Stimulated activated CD4-positive, alpha-beta T cell treated with anti-CD3 and anti-CD28 coated beads, TNF-alpha, amount 100 ng/mL, for 4 hours (primary cell): ENCODE results near the gene FOLR1.

ENCODE experiments used
- DNase-seq, 3 experiments: peaks; one replicate each; pipeline ENCODE4 v3.0.0-alpha.2; 2020; ENCODE audit warnings: low read depth in 3 of 3

Gene FOLR1

DNA sequence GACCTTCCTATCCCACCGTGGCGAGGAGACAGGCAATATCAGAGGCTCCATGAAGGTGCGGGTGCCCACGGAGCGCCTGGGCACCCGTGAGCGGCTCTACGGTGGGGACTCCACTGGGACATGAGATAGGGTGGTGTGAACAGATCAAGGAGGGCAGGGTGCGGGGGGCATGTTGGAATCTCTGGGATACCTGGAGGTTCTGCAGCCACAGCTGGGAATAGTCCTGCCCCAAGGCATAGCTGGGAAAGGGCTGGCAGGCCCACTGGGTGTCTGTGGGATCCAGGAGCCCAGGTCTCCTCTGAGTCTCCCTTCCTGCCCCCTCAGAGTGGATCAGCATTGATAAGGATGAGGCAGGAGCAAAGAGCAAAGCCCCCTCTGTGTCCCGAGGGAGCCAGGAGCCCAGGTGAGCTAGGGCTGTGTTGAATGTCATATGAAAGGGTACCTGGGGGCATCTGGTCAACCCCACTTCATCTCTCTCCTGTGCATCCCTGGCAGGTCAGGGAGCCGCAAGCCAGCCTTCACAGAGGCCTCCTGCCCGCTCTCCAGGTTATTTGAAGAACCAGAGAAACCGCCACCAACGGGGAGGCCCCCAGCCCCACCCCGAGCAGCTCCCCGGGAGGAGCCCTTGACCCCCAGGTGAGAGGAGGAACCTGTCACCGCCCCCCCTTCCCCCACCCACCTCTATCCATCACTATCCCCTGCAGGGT is 43.6 kb downstream of the FOLR1 start:
- no peak for DNase-seq

DNA sequence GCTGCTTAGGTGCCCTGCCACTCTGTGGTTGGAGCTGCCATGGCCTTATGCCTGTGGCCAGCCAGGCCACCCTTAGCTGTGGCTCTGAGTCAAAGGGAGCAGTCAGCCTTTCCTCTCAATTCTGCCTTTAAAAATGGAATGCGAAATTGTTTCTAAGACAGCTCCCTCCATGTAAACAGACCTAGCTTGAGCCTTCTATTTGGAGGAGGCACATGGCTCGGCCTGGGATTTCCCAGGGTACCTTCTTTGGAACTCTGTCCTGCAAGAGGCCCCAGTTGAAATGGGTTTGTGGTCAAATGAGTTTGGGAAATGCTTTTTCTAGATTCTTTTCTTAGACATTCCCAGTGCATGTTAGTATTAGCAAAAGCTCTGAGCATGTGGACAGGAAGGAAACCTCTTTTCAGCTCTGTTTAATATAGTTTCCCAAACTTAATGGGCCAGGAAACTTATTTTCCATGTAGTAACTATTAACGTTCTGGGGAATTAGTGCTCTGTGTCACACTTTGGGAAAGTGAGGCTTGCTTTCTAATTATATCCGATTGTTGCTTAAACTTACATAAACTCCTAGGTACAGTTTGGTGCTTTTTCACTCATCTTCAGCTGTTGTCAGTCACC is 44.2 kb downstream of the FOLR1 start:
- DNase-seq, result no peak

DNA sequence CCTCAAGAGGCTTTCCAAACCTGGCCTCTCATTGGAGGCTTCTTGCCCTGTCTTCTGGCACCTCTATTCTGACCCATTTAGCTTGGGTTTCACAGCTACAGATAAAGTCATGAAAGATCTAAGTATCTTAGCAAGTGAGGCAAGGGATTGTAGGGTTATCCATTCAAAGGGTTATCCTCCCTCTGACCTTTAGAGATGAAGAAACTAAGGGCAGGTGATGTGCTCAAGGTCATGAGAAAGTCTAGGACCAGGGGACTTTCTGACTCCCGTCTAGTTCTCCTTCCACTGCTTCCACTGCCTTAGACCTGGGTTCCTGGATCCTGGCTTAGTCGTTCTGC is 44.8 kb downstream of the FOLR1 start:
- no peak for DNase-seq

DNA sequence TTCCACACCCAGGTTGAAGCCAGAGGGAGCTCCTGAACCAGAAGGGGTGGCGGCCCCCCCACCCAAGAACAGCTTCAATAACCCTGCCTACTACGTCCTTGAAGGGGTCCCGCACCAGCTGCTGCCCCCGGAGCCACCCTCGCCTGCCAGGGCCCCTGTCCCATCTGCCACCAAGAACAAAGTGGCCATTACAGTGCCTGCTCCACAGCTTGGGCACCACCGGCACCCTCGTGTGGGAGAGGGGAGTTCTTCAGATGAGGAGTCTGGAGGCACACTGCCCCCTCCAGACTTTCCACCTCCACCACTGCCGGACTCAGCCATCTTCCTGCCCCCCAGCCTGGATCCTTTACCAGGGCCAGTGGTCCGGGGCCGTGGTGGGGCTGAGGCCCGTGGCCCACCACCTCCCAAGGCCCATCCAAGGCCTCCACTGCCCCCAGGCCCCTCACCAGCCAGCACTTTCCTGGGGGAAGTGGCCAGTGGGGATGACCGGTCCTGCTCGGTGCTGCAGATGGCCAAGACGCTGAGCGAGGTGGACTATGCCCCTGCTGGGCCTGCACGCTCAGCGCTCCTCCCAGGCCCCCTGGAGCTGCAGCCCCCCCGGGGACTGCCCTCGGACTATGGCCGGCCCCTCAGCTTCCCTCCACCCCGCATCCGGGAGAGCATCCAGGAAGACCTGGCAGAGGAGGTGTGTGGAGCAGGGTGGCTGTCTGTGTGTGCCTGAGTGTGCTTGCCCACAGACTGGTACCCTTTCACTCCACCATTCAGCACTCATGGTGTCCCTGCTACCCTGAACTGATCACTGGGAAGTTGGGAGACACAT is 45.4 kb downstream of the FOLR1 start:
- DNase-seq, result no peak

DNA sequence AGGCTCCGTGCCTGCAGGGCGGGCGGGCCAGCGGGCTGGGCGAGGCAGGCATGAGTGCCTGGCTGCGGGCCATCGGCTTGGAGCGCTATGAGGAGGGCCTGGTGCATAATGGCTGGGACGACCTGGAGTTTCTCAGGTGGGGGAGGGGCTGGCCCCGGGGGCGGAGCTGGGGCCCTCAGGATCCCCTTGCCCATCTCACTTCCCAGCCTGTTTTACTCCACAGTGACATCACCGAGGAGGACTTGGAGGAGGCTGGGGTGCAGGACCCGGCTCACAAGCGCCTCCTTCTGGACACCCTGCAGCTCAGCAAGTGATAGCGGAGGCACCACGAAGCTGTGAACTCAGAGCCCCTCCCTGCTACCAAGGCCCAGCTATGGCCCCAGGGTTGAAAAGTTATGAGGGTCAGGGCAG is 46.1 kb downstream of the FOLR1 start:
- DNase-seq, result no peak

DNA sequence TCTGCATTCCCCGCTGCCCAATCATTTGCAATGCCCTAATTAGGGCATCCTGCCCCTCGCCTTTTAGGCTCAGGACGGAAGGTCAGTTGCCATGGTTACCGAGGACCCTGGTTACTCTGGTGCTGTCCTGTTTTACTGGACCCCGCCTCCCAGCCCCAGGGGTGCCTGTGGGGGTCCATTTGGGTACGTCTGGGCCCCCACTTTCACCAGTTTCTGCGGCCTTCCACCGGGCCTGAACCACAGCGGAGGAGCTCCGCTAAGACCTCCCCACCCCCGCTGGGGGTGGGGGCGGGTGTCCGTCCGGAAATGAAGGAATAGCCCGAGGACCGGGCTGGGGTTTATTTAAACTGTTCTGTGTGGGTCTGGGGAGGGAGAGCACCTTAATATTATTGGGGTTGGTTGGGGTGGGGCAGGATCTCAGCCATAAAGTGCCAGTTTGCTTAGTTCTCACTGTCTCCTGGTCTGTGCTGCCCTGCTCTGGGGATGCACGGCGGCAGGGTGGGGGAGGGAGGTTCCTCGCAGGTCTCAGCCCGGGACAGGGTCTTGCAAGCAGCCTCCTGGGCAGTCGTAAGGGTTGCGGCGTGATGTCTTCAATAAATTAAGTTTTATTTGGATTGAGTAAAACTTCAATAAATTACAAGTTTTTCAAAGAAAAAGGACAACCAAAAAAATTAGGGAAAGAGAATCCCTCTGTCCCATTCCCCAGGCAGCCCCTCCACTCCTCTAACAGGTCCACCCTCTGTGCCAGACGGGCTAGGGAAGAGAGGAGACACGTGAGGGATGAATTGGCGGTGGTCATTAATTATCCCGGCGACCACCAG is 46.8 kb downstream of the FOLR1 start:
- no peak for DNase-seq

DNA sequence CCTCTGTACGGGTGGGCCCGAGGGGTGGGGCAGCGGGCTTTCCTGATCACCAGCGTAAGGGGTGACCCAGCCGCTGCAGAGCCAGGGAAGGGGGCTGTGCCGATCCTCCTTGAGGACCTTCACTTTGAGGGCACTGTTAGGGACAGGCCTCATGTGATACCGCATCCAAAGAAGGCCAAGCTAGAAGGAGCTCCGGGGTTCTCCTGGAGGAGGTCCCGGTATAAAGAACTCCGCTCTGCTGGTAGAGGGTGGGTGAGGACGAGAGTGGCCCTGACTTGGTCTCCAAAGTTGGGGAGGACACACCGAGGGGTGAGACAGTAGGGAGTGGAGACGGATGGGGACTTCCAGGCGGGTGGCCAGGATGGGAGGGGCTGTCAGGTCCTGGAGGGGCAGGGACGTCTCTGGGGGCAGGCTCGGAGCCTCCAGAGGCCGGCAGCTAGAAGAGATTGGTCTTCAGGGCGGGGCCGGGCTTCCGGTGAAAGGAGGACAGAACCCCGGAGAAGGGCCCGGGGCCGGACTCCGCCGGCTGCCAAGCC is 47.4 kb downstream of the FOLR1 start:
- no peak for DNase-seq

DNA sequence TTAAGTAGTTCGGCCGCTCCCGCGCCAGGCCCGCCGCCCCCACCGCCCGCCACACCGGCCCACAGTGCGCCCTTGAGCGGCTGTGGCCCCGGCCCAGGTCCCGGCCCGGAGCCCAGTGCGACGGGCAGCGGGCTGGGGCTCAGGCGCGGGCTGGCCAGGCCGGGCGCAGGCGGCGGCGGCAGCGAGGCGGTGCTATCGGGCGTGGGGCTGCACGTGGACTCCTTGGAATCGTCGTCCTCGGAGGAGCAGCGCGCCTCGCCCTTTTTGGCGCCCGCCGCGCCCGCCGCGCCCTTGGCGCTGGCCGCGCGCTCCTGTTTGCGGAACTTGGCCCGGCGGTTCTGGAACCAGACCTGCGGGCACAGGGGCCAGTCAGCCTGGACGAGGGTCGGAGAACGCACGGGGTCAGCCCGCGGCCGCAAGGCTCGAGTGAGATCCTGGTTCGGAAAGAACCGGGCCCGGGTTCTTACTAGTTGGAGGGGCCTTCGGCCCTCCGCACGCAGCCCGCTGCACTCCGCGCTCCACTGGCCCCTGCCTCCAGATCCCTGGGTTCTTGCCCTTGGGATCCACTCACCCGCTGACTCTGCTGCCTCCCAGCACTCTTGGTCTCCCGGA is 48.0 kb downstream of the FOLR1 start:
- no peak for DNase-seq

DNA sequence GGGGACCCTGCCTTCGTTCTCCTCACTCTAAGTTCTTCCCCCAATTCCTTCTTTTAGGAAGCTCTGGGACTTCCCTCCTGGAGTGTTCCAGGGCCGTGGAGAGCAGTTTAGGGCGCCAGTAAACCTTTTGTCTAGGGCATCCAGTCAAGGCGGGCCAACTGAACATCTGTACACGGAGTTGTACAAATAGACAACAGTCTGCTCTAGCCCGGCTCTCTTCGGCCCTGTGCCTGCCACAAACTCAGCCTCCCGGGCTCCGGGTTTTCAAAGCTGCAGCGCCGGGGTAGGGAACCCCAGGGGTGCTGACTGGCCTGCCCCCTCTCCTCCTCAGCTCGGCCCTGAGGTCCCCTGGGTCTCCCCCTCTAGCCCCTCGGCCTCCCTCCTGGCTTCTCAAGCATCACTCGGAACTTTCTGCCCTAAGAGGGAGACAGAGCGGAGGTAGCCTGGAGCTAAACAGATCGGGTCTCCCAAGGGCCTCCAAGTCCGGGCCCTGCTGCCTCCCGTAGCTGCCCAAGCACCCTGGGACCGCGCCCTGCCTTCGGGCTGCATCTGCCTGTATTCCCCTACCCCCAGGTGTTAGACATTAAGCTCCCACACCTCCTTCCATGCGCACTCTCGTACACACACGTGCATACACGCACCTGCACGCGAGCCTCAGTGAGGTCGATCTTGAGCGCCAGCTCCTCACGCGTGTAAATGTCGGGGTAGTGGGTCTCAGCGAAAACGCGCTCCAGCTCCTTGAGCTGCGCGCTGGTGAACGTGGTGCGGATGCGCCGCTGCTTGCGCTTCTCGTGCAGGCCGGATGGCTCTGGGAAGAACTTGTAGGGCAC is 48.7 kb downstream of the FOLR1 start:
- DNase-seq, result no peak

DNA sequence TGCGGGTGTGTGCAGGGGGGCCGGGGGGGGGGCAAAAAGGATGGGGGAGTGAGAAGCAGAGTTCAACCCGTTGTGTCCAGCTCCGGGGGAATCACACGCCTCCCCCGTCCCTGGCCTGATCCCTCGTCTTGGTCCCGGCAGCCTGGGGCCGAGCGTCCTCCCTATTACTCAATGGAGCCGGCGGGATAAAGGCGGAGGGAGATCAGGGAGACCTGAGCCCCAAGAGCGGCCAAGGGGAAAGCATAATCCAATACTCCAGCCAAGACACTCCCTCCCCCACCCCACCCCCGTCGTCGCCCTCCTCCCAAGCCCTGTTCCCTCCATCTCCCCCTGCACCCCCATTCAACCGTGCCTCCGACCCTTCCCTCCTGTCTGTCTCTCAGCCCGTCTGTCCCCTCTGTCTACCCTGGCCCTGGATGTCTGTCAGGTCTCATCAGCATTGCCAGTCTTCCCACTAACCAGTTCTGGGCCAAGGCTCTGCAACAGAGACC is 49.4 kb downstream of the FOLR1 start:
- no peak for DNase-seq

DNA sequence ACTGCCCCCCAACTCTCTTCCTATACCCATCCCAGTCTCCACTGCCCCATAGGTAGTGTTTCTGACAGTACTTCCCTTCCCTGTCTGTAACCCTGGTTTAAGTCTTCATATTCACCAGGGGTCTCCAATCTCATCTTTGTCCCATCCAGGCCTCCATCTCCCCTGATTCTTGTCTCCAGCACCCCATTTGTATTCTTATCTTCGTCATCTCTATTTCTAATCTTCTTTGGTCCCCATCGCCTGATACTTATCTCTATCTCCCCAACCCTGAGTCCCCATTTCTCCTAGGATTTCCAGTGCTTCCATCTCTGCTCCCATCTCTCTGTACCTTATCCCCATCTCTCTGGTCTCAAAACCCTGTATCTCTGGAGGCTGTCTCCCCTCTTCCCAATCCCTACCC is 50.2 kb downstream of the FOLR1 start:
- no peak for DNase-seq

DNA sequence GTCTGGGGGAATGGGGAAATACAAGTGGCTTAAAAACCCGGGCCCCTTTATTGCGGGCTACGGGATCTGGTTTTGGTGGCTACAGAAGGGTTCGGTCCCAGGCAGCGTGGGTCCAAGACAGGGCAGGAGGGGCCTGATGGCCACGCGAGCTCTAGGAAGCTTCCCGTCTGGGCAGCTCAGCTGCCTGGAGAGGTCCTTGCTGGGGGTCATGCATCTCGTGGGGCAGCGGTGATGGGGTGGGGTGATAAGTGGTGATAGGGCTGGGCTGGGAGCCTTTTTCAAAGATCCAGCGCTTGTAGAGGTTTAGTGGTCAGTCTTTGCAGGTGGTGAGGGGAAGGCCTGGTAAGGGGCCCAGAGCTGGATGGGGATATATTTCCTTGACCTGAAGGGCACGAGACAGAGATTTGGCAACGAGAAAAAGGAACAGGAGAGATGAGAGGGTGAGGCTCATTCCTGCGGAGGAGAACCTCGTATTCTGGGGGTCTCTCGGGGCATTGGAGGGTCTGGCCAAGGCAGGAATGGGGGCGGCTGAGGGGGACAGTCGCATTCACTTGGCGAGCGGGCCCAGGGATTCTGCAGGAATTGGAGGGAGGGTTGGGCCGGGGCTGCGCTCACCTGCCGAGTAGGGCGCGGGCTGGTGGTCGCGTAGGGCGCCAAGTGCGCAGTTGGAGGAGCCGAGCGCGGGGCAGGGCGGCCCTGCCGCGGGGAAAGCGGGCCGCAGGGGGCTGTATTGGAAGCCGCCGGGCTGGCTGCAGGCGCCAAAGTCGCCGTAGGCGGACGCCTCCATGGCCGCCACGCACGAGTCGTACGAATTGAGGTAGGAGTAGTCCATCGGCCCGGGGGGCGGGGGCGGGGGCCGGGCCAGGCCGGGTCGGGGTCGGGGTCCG is 51.5 kb downstream of the FOLR1 start:
- DNase-seq, result no peak

DNA sequence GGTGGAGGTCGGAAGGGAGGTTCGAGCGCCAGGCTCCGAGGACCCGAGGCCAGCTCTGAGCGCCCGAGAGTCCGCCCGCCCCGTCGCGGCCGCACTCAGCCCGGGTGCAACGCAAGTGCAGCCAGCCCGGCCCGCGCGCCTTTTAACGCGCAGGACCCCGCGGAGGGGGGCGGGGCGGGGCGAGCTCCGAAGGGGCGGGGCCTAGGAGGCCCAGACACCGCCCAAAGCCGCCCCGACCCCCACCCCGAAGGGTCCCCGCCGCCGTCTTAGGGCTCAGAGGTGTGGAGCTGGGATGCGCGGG is 52.1 kb downstream of the FOLR1 start, which contains the start of gene PHOX2A:
Gene PHOX2A, minus strand, starts transcription at position 117 of the 301 bp plus-strand sequence. CDS start 172 bp downstream, outside the sequence.
- no peak for DNase-seq

DNA sequence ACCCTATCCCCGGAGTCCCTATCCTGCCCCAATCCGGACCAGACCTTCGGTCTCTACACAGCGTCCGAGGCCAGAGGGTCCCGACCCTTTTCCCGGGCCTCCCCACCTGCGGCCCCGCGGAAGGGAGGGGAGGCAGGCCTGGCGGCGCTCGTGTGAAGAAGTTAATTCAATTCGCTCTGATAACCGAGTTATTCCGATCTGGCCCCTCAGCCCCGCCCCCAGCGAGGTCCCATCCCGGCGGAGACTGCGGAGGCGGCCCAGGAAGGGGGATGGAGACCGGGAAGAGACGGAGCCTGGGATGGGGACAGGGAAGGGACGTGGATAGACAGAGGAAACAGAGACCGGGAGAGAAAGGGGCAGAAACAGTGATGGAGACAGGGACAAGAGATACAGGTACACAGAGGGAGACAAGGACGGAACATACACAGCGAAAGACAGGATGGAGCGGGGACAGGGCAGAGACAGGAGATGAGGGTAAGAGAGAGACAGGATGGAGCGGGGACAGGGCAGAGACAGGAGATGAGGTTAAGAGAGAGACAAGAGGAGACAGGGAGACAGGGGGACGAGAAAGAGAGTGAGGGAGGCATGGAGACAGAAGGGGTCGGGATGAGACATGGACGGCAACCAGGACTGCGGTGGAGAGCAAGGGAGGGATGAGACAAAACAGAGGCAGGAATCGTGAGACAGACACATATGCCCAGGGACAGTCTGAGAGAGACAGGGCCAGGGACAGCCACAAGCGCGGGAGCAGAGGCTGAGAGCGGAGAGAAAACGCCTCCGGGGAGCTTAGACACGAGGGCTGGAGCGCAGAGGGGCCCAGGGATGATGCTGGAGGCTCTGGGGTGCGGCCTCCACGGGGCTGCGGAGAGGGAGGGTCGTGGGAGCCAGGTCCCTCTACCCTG is 52.7 kb downstream of the FOLR1 start:
- no peak for DNase-seq

DNA sequence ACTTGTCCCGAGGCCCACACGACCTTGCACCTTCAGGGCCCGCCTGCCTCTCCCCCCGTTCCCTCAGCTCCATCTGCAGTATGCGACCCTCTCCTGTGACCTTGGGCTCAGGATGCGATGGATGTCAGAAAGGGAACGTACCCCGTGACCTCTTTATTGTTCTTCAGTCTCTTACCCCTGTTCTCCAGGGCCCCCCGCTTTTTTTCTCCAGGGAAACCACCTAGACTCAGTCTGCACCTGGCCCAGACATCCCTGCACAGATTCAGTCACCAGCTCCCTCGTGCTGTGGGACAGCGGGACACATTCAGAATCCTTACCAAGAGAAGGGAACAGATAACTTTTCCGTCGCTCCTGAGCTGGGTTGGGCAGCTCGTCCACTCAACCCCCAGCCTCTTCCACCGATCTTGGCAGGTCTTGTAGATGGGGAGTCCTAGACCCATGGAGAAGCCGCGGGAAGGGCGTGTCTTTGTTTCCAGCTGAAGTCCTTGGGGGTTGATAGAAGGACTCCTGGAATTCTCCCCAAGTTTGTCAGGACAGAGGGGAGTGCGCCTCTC is 53.4 kb downstream of the FOLR1 start:
- DNase-seq, result no peak
